K562 (cell line): ENCODE measurements around the gene ARMC7. TPM values are rescaled to one million over a fixed set of nuclear protein-coding genes. Genes with fewer than 3 reads are reported as not detected.

Experiments
- ATAC-seq: fragments of 200-7000 bp; cut with Tn5 transposase; 3 replicates; pipeline ENCODE4 v1.9.1; 2020; ENCODE audit warnings: moderate library complexity
- BruUV-seq: library from RNA; stranded (reverse); fragments of 400-500 nt; replicated peaks from 2 replicates; lab custom pipeline; 2021; lab: Mats Ljungman, UMichigan
- CTCF ChIA-PET: fragments of 300-600 bp; formaldehyde crosslinking; extraction: SDS; loops from one replicate; lab custom pipeline; 2021; ENCODE audit warnings: low intra/inter-chr PET ratio; lab: Yijun Ruan, JAX
- POLR2A ChIA-PET: fragments of 300-600, 350-650 bp; sonication (Branson Sonifier 250); formaldehyde crosslinking; extraction: SDS; loops from one replicate; lab custom pipeline; 2021; ENCODE audit warnings: antibody characterized with exemption, inconsistent platforms; lab: Yijun Ruan, JAX
- DNase-seq, 4 experiments: peaks; one replicate each; pipeline versions ENCODE4 v3.0.0 to v3.0.0-alpha.2; 2011 to 2018; ENCODE audit warnings: low spot score in 3 of 4, mixed read lengths in 3 of 4; ENCODE audit errors: extremely low read depth in 1 of 4
- FAIRE-seq: peaks from 2 replicates; lab custom pipeline; 2011; peaks lifted over from hg19 to GRCh38; lab: Jason Lieb, UNC
- H2AFZ ChIP-seq: 2 replicates; pipeline ENCODE4 v1.6.0; 2011; ENCODE audit warnings: low read depth, low read length, control low read depth, inconsistent platforms
- H3K27ac ChIP-seq: fragments of 200-600 bp; 3 replicates; pipeline ENCODE4 v1.8.0; 2011; ENCODE audit warnings: low read depth, mild to moderate bottlenecking, control low read depth, inconsistent platforms, low read length, moderate library complexity, mixed read lengths; ENCODE audit errors: extremely low read depth
- H3K27me3 ChIP-seq, 2 experiments: fragments of 300-600 bp in 1 of 2; 2 replicates in 1 of 2; 3 replicates in 1 of 2; pipeline versions ENCODE4 v1.6.0 to v1.8.0; 2011; ENCODE audit warnings: inconsistent platforms in 2 of 2, low read length in 2 of 2, mild to moderate bottlenecking in 1 of 2, mixed read lengths in 1 of 2, moderate library complexity in 1 of 2; ENCODE audit not compliant: control insufficient read depth in 2 of 2, insufficient read depth in 2 of 2
- H3K36me3 ChIP-seq: fragments of 300-600 bp; 3 replicates; pipeline ENCODE4 v1.8.0; 2011; ENCODE audit warnings: mild to moderate bottlenecking, low read length, inconsistent platforms; ENCODE audit not compliant: control insufficient read depth, insufficient read depth
- H3K4me1 ChIP-seq, 2 experiments: fragments of 200-600 bp in 1 of 2; replicated peaks in 1 of 2; 2 replicates in 1 of 2; 3 replicates in 1 of 2; pipeline versions ENCODE4 v1.5.1 to v1.8.0; 2011; ENCODE audit warnings: inconsistent platforms in 2 of 2, low read length in 2 of 2, mild to moderate bottlenecking in 1 of 2, mixed read lengths in 1 of 2, moderate library complexity in 1 of 2; ENCODE audit not compliant: control insufficient read depth in 2 of 2, insufficient read depth in 2 of 2
- H3K4me2 ChIP-seq: 2 replicates; pipeline ENCODE4 v1.6.1; 2011; ENCODE audit warnings: low read length, control low read depth, inconsistent platforms, mixed read lengths; ENCODE audit not compliant: insufficient read depth
- H3K4me3 ChIP-seq: fragments of 200-600 bp; sonication (generic), shearing (Covaris generic); 2 replicates; pipeline ENCODE4 v1.5.1; 2016; ENCODE audit warnings: control low read depth, inconsistent platforms
- H3K79me2 ChIP-seq: fragments of 200-600 bp; 3 replicates; pipeline ENCODE4 v1.8.0; 2011; ENCODE audit warnings: low read length, inconsistent platforms; ENCODE audit not compliant: control insufficient read depth, insufficient read depth
- H3K9ac ChIP-seq, 2 experiments: 2 replicates each; pipeline versions ENCODE4 v1.6.0 to v1.6.1; 2011; ENCODE audit warnings: low read depth in 2 of 2, low read length in 2 of 2, control low read depth in 1 of 2, inconsistent platforms in 1 of 2, mild to moderate bottlenecking in 1 of 2, mixed read lengths in 1 of 2; ENCODE audit not compliant: insufficient read depth in 1 of 2
- H3K9me1 ChIP-seq: one replicate; pipeline ENCODE4 v1.6.0; 2011; ENCODE audit warnings: inconsistent platforms, mild to moderate bottlenecking, low read length, moderate library complexity; ENCODE audit not compliant: control insufficient read depth, insufficient read depth
- H3K9me3 ChIP-seq: replicated peaks from 2 replicates; pipeline ENCODE4 v1.5.1; 2011; ENCODE audit warnings: low read depth, low read length, inconsistent platforms; ENCODE audit not compliant: control insufficient read depth, insufficient read depth
- H4K20me1 ChIP-seq: replicated peaks from 2 replicates; pipeline ENCODE4 v1.6.1; 2011; ENCODE audit warnings: low read length, inconsistent platforms, mixed read lengths; ENCODE audit not compliant: control insufficient read depth, insufficient read depth
- ADNP ChIP-seq: fragments of 200-800 bp; sonication (Bioruptor generic); IDR thresholded peaks from 2 replicates; pipeline ENCODE4 v1.6.1; 2016; ENCODE audit warnings: missing genetic modification characterization, missing compliant biosample characterization
- CREB1 ChIP-seq, 2 experiments: sonication (generic) in 1 of 2; formaldehyde crosslinking in 1 of 2; IDR thresholded peaks; 2 replicates each; pipeline versions ENCODE4 v1.6.1 to v1.8.0; 2012 to 2022; ENCODE audit warnings: inconsistent platforms in 1 of 2, mild to moderate bottlenecking in 1 of 2, missing genetic modification reagents in 1 of 2, moderate library complexity in 1 of 2
- HDAC2 ChIP-seq: fragments of 450-650 bp; IDR thresholded peaks from 2 replicates; pipeline ENCODE4 v1.6.1; 2016; ENCODE audit warnings: mild to moderate bottlenecking
- HDAC8 ChIP-seq: fragments of 450-650 bp; IDR thresholded peaks from 2 replicates; pipeline ENCODE4 v1.6.1; 2016; ENCODE audit warnings: mild to moderate bottlenecking, missing genetic modification characterization, moderate library complexity, missing compliant biosample characterization
- HSF4 ChIP-seq: fragments of 250-450 bp; sonication (Bioruptor Pico); IDR thresholded peaks from 2 replicates; pipeline ENCODE4 v2.1.2; 2022; ENCODE audit warnings: mild to moderate bottlenecking, moderate library complexity, borderline replicate concordance
- KDM1A ChIP-seq, 2 experiments: fragments of 450-650 bp; IDR thresholded peaks; 2 replicates each; pipeline ENCODE4 v1.6.1; 2016; ENCODE audit warnings: mild to moderate bottlenecking in 2 of 2
- KDM5B ChIP-seq: fragments of 200-600 bp; sonication (generic); IDR thresholded peaks from 2 replicates; pipeline ENCODE4 v1.6.1; 2012; ENCODE audit warnings: low read depth, mild to moderate bottlenecking, moderate library complexity, low read length, control low read depth, inconsistent platforms; ENCODE audit not compliant: insufficient replicate concordance
- MAFG ChIP-seq: fragments of 450-650 bp; conservative IDR thresholded peaks from 2 replicates; pipeline ENCODE4 v1.6.1; 2016; ENCODE audit warnings: missing genetic modification characterization, missing compliant biosample characterization
- NCOA1 ChIP-seq: fragments of 450-650 bp; IDR thresholded peaks from 2 replicates; pipeline ENCODE4 v1.6.1; 2016; ENCODE audit warnings: low read depth
- NR2F6 ChIP-seq: fragments of 450-650 bp; formaldehyde crosslinking; IDR thresholded peaks from 2 replicates; pipeline ENCODE4 v1.4.0; 2020; ENCODE audit warnings: mild to moderate bottlenecking
- PHTF2 ChIP-seq: fragments of 250-450 bp; sonication (Bioruptor Pico); IDR thresholded peaks from 2 replicates; pipeline ENCODE4 v1.5.0; 2021; ENCODE audit warnings: mild to moderate bottlenecking
- ZEB2 ChIP-seq: fragments of 450-650 bp; IDR thresholded peaks from 2 replicates; pipeline ENCODE4 v1.6.1; 2016
- ZNF592 ChIP-seq: fragments of 450-650 bp; IDR thresholded peaks from 2 replicates; pipeline ENCODE4 v1.6.1; 2017; ENCODE audit warnings: antibody characterized with exemption, mild to moderate bottlenecking
- WGBS: fragments of 100-300 bp; shearing (Covaris generic); methylation state at CpG from one replicate; pipeline ENCODE4 v1.1.6; 2016; ENCODE audit warnings: low coverage, mixed read lengths; ENCODE audit not compliant: insufficient coverage; ENCODE audit errors: missing lambda C conversion rate; 5-methylcytosine and 5-hydroxymethylcytosine counted together
- in situ Hi-C: fragments of 300-500 bp; cut with MboI; formaldehyde crosslinking; loops from 4 replicates; pipeline ENCODE4 v1.15.0; 2018; ENCODE audit warnings: inconsistent platforms, mixed read lengths
- intact Hi-C: fragments of 100-400 bp; cut with micrococcal nuclease; formaldehyde crosslinking; loops from 2 replicates; pipeline ENCODE4 v1.14.2; 2022
- polyA plus RNA-seq, 8 experiments: library from polyadenylated mRNA; depleted of rRNA in 4 of 8; stranded (reverse) in 5 of 8; unstranded in 3 of 8; fragments of >200 nt; fragmentation: Nextera tagmentation in 2 of 8; fragmentation: Illumina TruSeq in 1 of 8; extraction: Ambion mirVana in 2 of 8; extraction: Trizol in 1 of 8; gene quantifications; 2 replicates each; pipeline versions ENCODE4 v1.2.1 to v1.2.3, GENCODE V29; 2011 to 2014; ENCODE audit warnings: inconsistent platforms in 1 of 8, missing spikeins in 1 of 8
- total RNA-seq, 7 experiments: library from RNA; depleted of rRNA in 6 of 7; stranded (reverse); fragments of >200 nt in 6 of 7; fragmentation: Illumina TruSeq in 2 of 7; extraction: Trizol in 2 of 7; gene quantifications; 2 replicates each; pipeline versions ENCODE4 v1.2.1 to v1.2.3, GENCODE V29; 2011 to 2021; ENCODE audit warnings: low replicate concordance in 1 of 7
- TF ChIP-seq, protein P1 (sequence below): sonication (generic); formaldehyde crosslinking; IDR thresholded peaks from 2 replicates; pipeline ENCODE4 v1.4.0; 2020; ENCODE audit warnings: mild to moderate bottlenecking, missing genetic modification reagents
- TF ChIP-seq, protein P2 (sequence below): fragments of 250-450 bp; sonication (Bioruptor Pico); IDR thresholded peaks from 2 replicates; pipeline ENCODE4 v1.6.1; 2021; ENCODE audit warnings: mild to moderate bottlenecking

ARMC7 gene
- total and polyA plus RNA-seq, 9 of the 15 experiments (the other 6 are each of a cell fraction or from before 2014, with no cell fraction given) = 1.4 to 15.2 (median 5.9) TPM

- H3K36me3 ChIP-seq = peaks cover 13% of the 10 kb centered on the region; the same call in 2 of the 3 replicates
- FAIRE-seq (peak; percentile 75), ATAC-seq (peak; percentile 10), DNase-seq (peak in 2 of 4 experiments; percentile 27 to 57)
- ChIA-PET CTCF (no interaction called here), POLR2A (interaction anchor here (0.6 to 3.9 kb wide), 14 partner anchors 9 to 346 kb away, joined by 3 to 38 read pairs (median 3); partner anchors contain the start of gene TMEM94)
- WGBS = 10% methylated on average over 27 of the region's 40 CpGs
- H3K9ac ChIP-seq = peak overlapping the region; percentile 84 to 99
- intact Hi-C loops = loop anchor here (1.0 to 5.0 kb wide), 4 partner anchors 44 to 148 kb away; partner anchors contain the start of gene JPT1
- peak overlapping the region; percentile 94 for H2AFZ ChIP-seq
- in situ Hi-C loops = loop anchor here (5.0 to 10.0 kb wide), 3 partner anchors 48 to 304 kb away; no protein-coding TSS in a partner anchor
- H3K4me1 ChIP-seq = peaks cover 12 to 34% of the 10 kb centered on the region in 2 experiments
- no peaks in the 10 kb centered on the region for H3K27me3 ChIP-seq
- peak overlapping the region; percentile 71 for H3K4me3 ChIP-seq
- BruUV-seq = no TSS peak
- no peaks in the 10 kb centered on the region for H3K9me1 ChIP-seq
- H3K9me3 ChIP-seq = no peaks in the 10 kb centered on the region
- peaks cover 39% of the 10 kb centered on the region for H3K79me2 ChIP-seq
- H4K20me1 ChIP-seq = no peaks in the 10 kb centered on the region
- peak overlapping the region; percentile 83 for H3K27ac ChIP-seq
- peak overlapping the region; percentile 98 for H3K4me2 ChIP-seq
- TF ChIP-seq KDM1A (IDR thresholded peaks at IDR 0.05) (peak; percentile 30 to 58; a peak in 1 of 4 replicates), HDAC2 (peak; percentile 54), NCOA1 (no peak), HSF4 (CRISPR knock-in tag) (no peak), ADNP (tag) (peak; percentile 98), PHTF2 (CRISPR knock-in tag) (no peak), HDAC8 (tag) (no peak), ZEB2 (peak; percentile 71), ZNF592 (no peak), NR2F6 (no peak), KDM5B (peak; percentile 13), MAFG (tag) (no peak), CREB1 (IDR thresholded peaks at IDR 0.05) (no peak), CREB1 (CRISPR knock-in tag; IDR thresholded peaks at IDR 0.05) (no peak)
- TF ChIP-seq, protein P1, sequence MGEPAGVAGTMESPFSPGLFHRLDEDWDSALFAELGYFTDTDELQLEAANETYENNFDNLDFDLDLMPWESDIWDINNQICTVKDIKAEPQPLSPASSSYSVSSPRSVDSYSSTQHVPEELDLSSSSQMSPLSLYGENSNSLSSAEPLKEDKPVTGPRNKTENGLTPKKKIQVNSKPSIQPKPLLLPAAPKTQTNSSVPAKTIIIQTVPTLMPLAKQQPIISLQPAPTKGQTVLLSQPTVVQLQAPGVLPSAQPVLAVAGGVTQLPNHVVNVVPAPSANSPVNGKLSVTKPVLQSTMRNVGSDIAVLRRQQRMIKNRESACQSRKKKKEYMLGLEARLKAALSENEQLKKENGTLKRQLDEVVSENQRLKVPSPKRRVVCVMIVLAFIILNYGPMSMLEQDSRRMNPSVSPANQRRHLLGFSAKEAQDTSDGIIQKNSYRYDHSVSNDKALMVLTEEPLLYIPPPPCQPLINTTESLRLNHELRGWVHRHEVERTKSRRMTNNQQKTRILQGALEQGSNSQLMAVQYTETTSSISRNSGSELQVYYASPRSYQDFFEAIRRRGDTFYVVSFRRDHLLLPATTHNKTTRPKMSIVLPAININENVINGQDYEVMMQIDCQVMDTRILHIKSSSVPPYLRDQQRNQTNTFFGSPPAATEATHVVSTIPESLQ (CRISPR knock-in tag) = no peak
- TF ChIP-seq, protein P2, sequence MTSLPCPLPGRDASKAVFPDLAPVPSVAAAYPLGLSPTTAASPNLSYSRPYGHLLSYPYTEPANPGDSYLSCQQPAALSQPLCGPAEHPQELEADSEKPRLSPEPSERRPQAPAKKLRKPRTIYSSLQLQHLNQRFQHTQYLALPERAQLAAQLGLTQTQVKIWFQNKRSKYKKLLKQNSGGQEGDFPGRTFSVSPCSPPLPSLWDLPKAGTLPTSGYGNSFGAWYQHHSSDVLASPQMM (CRISPR knock-in tag) = no peak
These were observed 617 bp downstream of the ARMC7 start for GRCh38 chr17:75110234-75110937.
